Stimulated activated CD4-positive, alpha-beta T cell treated with anti-CD3 and anti-CD28 coated beads, Interleukin-2, amount 100 ng/mL, for 4 hours (primary cell): ENCODE data around the gene SDK2.

Experiments used
- DNase-seq: peaks from one replicate; pipeline ENCODE4 v3.0.0-alpha.2; 2020; ENCODE audit warnings: low read depth

SDK2 gene

GRCh38 chr17:73609060-73609459, 35.2 kb downstream of the SDK2 start:
- DNase-seq, result no peak

- no peak for DNase-seq
Measured at GRCh38 chr17:73605444-73605843, 38.8 kb downstream of the SDK2 start.

GRCh38 chr17:73604476-73604875, 39.8 kb downstream of the SDK2 start:
- no peak for DNase-seq

GRCh38 chr17:73603971-73604370, 40.3 kb downstream of the SDK2 start:
- no peak for DNase-seq

- no peak for DNase-seq
Measured at GRCh38 chr17:73600103-73600871, 44.0 kb downstream of the SDK2 start.

GRCh38 chr17:73599599-73599998, 44.6 kb downstream of the SDK2 start:
- no peak for DNase-seq

- DNase-seq, result no peak
Measured at GRCh38 chr17:73598212-73598611, 46.0 kb downstream of the SDK2 start.

- no peak for DNase-seq
Measured at GRCh38 chr17:73595931-73596330, 48.3 kb downstream of the SDK2 start.

- no peak for DNase-seq
Measured at GRCh38 chr17:73595479-73595878, 48.8 kb downstream of the SDK2 start.

- no peak for DNase-seq
Measured at GRCh38 chr17:73595068-73595467, 49.2 kb downstream of the SDK2 start.

GRCh38 chr17:73594598-73594997, 49.6 kb downstream of the SDK2 start:
- DNase-seq, result no peak

- DNase-seq, result no peak
Measured at GRCh38 chr17:73594025-73594424, 50.2 kb downstream of the SDK2 start.

GRCh38 chr17:73593249-73593965, 50.8 kb downstream of the SDK2 start:
- no peak for DNase-seq

GRCh38 chr17:73592501-73592961, 51.7 kb downstream of the SDK2 start:
- no peak for DNase-seq

- DNase-seq, result no peak
Measured at GRCh38 chr17:73592079-73592415, 52.2 kb downstream of the SDK2 start.

- peak; percentile 20 for DNase-seq
Measured at GRCh38 chr17:73591296-73592078, 52.8 kb downstream of the SDK2 start.

- DNase-seq, result no peak
Measured at GRCh38 chr17:73589363-73589980, 54.8 kb downstream of the SDK2 start.

GRCh38 chr17:73588891-73589290, 55.4 kb downstream of the SDK2 start:
- DNase-seq, result no peak

- DNase-seq, result no peak
Measured at GRCh38 chr17:73588301-73588846, 55.9 kb downstream of the SDK2 start.

GRCh38 chr17:73586921-73587602, 57.2 kb downstream of the SDK2 start:
- no peak for DNase-seq

- no peak for DNase-seq
Measured at GRCh38 chr17:73586275-73586832, 57.9 kb downstream of the SDK2 start.
